ENCODE measurements around the gene RECK. TPM values are rescaled to one million over a fixed set of nuclear protein-coding genes. Genes with fewer than 3 reads are reported as not detected.
A peak's percentile ranks its signal among the peaks of the same experiment; 100 is the strongest.

RECK gene
- total and polyA plus RNA-seq, 7 donors, result 1.4 to 8.0 (median 2.0) TPM

DNA sequence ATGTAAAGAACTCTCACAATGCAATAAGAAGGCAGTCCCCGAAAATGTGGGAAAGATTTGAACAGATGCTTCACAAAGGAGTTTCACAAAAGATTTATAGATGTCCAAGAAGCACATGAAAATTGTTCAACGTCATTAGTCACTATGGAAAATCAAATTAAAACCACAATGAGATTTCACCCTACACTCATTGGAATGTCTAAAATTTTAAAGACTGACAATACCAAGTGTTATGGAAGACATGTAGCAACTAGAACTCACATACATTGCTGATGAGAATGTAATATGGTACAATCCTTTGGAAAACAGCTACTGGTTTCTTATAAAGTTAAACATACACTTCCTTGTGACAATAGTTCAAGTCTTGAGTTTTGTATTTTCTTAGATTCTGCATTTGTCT lies 11.0 kb upstream of the RECK start:
- Histone ChIP-seq H3K27me3 (ENCODE audit: insufficient read depth in 3 of 3, low read length in 2 of 3) (no peaks in the 10 kb centered on the region), H3K9me3 (no peaks in the 10 kb centered on the region), H3K4me3 (no peak overlapping the region), H3K4me1 (peaks cover 11% of the 10 kb centered on the region), H3K27ac (no peak overlapping the region), H3K36me3 (ENCODE audit: insufficient read depth in 1 of 2, low read depth in 1 of 2) (no peaks in the 10 kb centered on the region)
- DNase-seq (no peak), ATAC-seq (no peak)
- 59 to 64% (median 60%) methylated on average over 2 of the region's 2 CpGs for WGBS, 3 donors
- intact Hi-C loops (cut with DNase I), result loop anchor here in 1 of 2 donors (10.0 kb wide), 1 partner anchor 59 kb away; no protein-coding TSS in a partner anchor
- TF ChIP-seq, protein P1, sequence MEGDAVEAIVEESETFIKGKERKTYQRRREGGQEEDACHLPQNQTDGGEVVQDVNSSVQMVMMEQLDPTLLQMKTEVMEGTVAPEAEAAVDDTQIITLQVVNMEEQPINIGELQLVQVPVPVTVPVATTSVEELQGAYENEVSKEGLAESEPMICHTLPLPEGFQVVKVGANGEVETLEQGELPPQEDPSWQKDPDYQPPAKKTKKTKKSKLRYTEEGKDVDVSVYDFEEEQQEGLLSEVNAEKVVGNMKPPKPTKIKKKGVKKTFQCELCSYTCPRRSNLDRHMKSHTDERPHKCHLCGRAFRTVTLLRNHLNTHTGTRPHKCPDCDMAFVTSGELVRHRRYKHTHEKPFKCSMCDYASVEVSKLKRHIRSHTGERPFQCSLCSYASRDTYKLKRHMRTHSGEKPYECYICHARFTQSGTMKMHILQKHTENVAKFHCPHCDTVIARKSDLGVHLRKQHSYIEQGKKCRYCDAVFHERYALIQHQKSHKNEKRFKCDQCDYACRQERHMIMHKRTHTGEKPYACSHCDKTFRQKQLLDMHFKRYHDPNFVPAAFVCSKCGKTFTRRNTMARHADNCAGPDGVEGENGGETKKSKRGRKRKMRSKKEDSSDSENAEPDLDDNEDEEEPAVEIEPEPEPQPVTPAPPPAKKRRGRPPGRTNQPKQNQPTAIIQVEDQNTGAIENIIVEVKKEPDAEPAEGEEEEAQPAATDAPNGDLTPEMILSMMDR (IDR thresholded peaks at IDR 0.05), result no peak

DNA sequence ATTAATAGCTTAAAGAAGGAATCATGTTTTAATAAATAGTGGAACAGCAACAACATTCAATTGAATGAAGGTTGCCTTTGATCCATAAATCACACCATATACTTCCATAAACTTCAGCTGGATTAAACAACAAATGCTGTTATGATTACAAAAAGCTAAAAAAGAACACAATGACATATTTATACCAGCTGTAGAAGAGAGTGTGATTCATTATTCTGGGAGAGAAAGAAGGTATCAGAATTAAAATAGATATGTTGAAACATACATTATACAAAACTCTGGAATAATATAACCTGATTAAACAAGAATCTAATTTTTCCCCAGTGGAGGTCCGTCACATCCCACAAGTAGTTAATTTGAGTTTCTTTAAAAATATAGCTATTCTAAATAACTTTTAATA lies 7.5 kb upstream of the RECK start:
- WGBS, 3 donors, result 84 to 90% (median 87%) methylated on average over 1 of the region's 1 CpG
- ATAC-seq, result peak in 1 of 4 donors; percentile 32
- intact Hi-C loops (cut with DNase I), result loop anchor here in 1 of 2 donors (10.0 kb wide), 1 partner anchor 56 kb away; no protein-coding TSS in a partner anchor
- peaks cover 11% of the 10 kb centered on the region for H3K4me1 ChIP-seq
- no peaks in the 10 kb centered on the region for H3K27me3 ChIP-seq (ENCODE audit: insufficient read depth in 3 of 3, low read length in 2 of 3)
- H3K9me3 ChIP-seq, result no peaks in the 10 kb centered on the region
- peak overlapping the region; percentile 12 for H3K27ac ChIP-seq
- DNase-seq, result no peak
- TF ChIP-seq, protein P1 (IDR thresholded peaks at IDR 0.05), result no peak
- no peak overlapping the region for H3K4me3 ChIP-seq
- H3K36me3 ChIP-seq (ENCODE audit: insufficient read depth in 1 of 2, low read depth in 1 of 2), result no peaks in the 10 kb centered on the region

DNA sequence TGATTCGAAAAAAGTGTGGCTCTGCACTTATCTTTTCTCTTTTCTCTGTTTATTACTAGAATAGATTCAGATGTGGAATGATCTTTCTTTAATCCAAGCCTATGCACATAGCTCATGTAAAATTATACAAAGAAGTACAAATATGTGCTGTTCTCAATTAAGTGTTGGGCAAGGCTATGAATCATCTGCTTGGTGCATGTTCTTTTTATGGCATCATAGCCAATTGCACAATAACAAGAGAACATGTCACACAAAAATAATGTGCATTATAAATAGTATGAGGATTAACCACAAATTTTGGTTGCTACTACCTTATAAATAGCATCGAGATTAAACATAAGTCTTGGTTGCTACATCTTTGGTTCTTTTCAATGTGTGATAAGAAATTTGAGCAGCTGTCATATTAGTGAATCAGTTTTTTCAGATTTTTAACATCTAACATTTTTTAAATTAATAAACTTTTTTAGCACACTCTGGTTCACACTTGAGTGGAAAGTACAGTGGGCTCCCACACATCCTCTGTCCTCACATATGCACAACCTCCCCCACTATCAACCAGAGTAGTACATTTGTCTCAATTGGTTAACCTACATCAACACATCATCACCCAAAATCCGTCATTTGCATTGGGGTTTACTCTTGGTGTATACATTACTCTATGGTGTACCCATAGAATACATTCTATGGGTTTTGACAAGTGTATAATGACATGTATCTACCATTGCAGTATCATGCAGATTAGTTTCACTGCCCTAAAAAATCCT lies 6.8 kb upstream of the RECK start:
- Histone ChIP-seq H3K36me3 (ENCODE audit: insufficient read depth in 1 of 2, low read depth in 1 of 2) (no peaks in the 10 kb centered on the region), H3K27ac (peak overlapping the region; percentile 12), H3K9me3 (no peaks in the 10 kb centered on the region), H3K4me3 (no peak overlapping the region), H3K27me3 (ENCODE audit: insufficient read depth in 3 of 3, low read length in 2 of 3) (no peaks in the 10 kb centered on the region), H3K4me1 (peaks cover 11% of the 10 kb centered on the region)
- peak; percentile 68 to 94 (median 86) for ATAC-seq
- 61 to 70% (median 64%) methylated on average over 3 of the region's 3 CpGs for WGBS, 3 donors
- TF ChIP-seq, protein P1 (IDR thresholded peaks at IDR 0.05), result no peak
- intact Hi-C loops (cut with DNase I), result loop anchor here in 1 of 2 donors (10.0 kb wide), 1 partner anchor 55 kb away; no protein-coding TSS in a partner anchor
- DNase-seq, result no peak

DNA sequence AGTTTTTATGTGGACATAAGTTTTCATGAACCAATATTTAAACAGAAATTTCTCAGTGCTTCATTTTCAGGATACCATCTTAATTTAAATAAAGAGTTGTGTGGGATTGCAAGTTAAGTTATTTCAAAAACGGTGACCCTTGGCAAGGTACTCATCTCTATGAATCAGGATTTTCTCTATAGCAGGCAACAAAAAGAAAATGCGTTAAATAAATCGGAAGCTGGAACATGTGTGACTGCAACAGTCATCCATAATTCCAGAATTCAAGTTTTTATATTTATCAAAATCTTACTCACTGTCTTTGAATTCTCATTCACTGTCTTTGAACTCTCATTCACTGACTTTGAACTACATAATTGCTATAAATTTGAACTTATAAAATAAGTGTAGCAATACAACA lies 5.8 kb upstream of the RECK start:
- intact Hi-C loops (cut with DNase I), result no loop called here
- H3K4me3 ChIP-seq, result no peak overlapping the region
- H3K4me1 ChIP-seq, result peaks cover 11% of the 10 kb centered on the region
- no peak for DNase-seq
- H3K27me3 ChIP-seq (ENCODE audit: insufficient read depth in 3 of 3, low read length in 2 of 3), result no peaks in the 10 kb centered on the region
- H3K9me3 ChIP-seq, result no peaks in the 10 kb centered on the region
- no peak overlapping the region for H3K27ac ChIP-seq
- TF ChIP-seq, protein P1 (IDR thresholded peaks at IDR 0.05), result no peak
- H3K36me3 ChIP-seq (ENCODE audit: insufficient read depth in 1 of 2, low read depth in 1 of 2), result no peaks in the 10 kb centered on the region
- WGBS, 3 donors, result 85 to 91% (median 90%) methylated on average over 3 of the region's 3 CpGs
- no peak for ATAC-seq

Measured in psoas muscle (tissue), 8 donors.